Tibial nerve (tissue), 4 donors: ENCODE results near the gene KCNN1. TPM values are rescaled to one million over a fixed set of nuclear protein-coding genes. Genes with fewer than 3 reads are reported as not detected.
A peak's percentile ranks its signal among the peaks of the same experiment; 100 is the strongest.

Source experiments
- DNase-seq, 2 donors: peaks; one replicate each; pipeline ENCODE4 v3.0.0-alpha.2; 2019; ENCODE audit warnings: low spot score in 2 of 2
- H3K27ac ChIP-seq, 4 donors: fragments of 200-600 bp; sonication (generic) in 3 of 4; one replicate each; pipeline ENCODE4 v1.5.1; 2017 to 2019; ENCODE audit warnings: mild to moderate bottlenecking in 1 of 4
- H3K27me3 ChIP-seq, 2 donors: fragments of 200-600 bp; sonication (generic) in 1 of 2; one replicate each; pipeline versions ENCODE4 v1.5.1 to v1.6.0; 2017 to 2019
- H3K36me3 ChIP-seq, 3 donors: fragments of 200-600 bp; sonication (generic); one replicate each; pipeline ENCODE4 v1.5.1; 2018 to 2019
- H3K4me1 ChIP-seq, 4 donors: fragments of 200-600 bp; sonication (generic) in 3 of 4; one replicate each; pipeline ENCODE4 v1.5.1; 2017 to 2019
- H3K4me3 ChIP-seq, 4 donors: fragments of 200-600 bp; sonication (generic) in 3 of 4; one replicate each; pipeline ENCODE4 v1.5.1; 2017 to 2019; ENCODE audit warnings: mild to moderate bottlenecking in 1 of 4, moderate library complexity in 1 of 4
- H3K9me3 ChIP-seq, 4 donors: fragments of 200-600 bp; sonication (generic) in 3 of 4; one replicate each; pipeline ENCODE4 v1.5.1; 2017 to 2019
- CTCF ChIP-seq, 5 experiments: fragments of 200-600 bp in 3 of 5; fragments of 450-650 bp in 2 of 5; sonication (generic) in 3 of 5; IDR thresholded peaks; one replicate each; pipeline ENCODE4 v1.5.1; 2016 to 2019; ENCODE audit warnings: antibody characterized with exemption in 5 of 5, mild to moderate bottlenecking in 3 of 5, moderate library complexity in 2 of 5
- EP300 ChIP-seq, 2 donors: sonication (generic); formaldehyde crosslinking; IDR thresholded peaks; one replicate each; pipeline ENCODE4 v1.6.1; 2017; ENCODE audit warnings: antibody characterized with exemption in 2 of 2, mild to moderate bottlenecking in 1 of 2
- POLR2A ChIP-seq, 2 donors: fragments of 450-650 bp; IDR thresholded peaks; one replicate each; pipeline ENCODE4 v1.6.1; 2017; ENCODE audit warnings: antibody characterized with exemption in 2 of 2, mild to moderate bottlenecking in 2 of 2, moderate library complexity in 2 of 2
- WGBS, 2 donors: methylation state at CpG; one replicate each; pipeline ENCODE4 v1.1.5; 2018; 5-methylcytosine and 5-hydroxymethylcytosine counted together
- total RNA-seq, 4 donors: library from RNA; depleted of rRNA; stranded (reverse); fragments of >200 nt; gene quantifications; one replicate each; pipeline ENCODE4 v1.1.0, GENCODE V29; 2016

KCNN1 gene
- total RNA-seq, 4 donors from 2014 or later, result under 0.01 TPM; not detected in 3

GRCh38 chr19:17936379-17936778, 30.5 kb upstream of the KCNN1 start:
- no peak overlapping the region for H3K4me3 ChIP-seq
- TF ChIP-seq POLR2A (IDR thresholded peaks at IDR 0.05) (no peak), EP300 (IDR thresholded peaks at IDR 0.05) (no peak), CTCF (IDR thresholded peaks at IDR 0.05) (no peak)
- WGBS, 2 donors, result 89 to 92% methylated on average over 21 of the region's 21 CpGs
- H3K9me3 ChIP-seq, result no peaks in the 10 kb centered on the region
- peaks cover 0 to 32% (median 12%) of the 10 kb centered on the region in 4 donors for H3K4me1 ChIP-seq
- no peak overlapping the region for H3K27ac ChIP-seq
- H3K27me3 ChIP-seq, result no peaks in the 10 kb centered on the region
- DNase-seq, result no peak
- peaks cover 0 to 57% (median 0%) of the 10 kb centered on the region in 3 donors for H3K36me3 ChIP-seq

GRCh38 chr19:17937371-17937900, 29.5 kb upstream of the KCNN1 start:
- TF ChIP-seq POLR2A (IDR thresholded peaks at IDR 0.05) (no peak), EP300 (IDR thresholded peaks at IDR 0.05) (no peak), CTCF (IDR thresholded peaks at IDR 0.05) (no peak)
- Histone ChIP-seq H3K4me1 (peaks cover 0 to 22% (median 9%) of the 10 kb centered on the region in 4 donors), H3K27ac (no peak overlapping the region), H3K36me3 (peaks cover 0 to 68% (median 0%) of the 10 kb centered on the region in 3 donors), H3K9me3 (no peaks in the 10 kb centered on the region), H3K4me3 (no peak overlapping the region), H3K27me3 (no peaks in the 10 kb centered on the region)
- no peak for DNase-seq
- WGBS, 2 donors, result 80 to 83% methylated on average over 9 of the region's 9 CpGs

- H3K9me3 ChIP-seq, result no peaks in the 10 kb centered on the region
- H3K27ac ChIP-seq, result no peak overlapping the region
- TF ChIP-seq CTCF (IDR thresholded peaks at IDR 0.05), result peak; percentile 86 to 92 (median 89)
- no peak for TF ChIP-seq EP300 (IDR thresholded peaks at IDR 0.05)
- no peak for TF ChIP-seq POLR2A (IDR thresholded peaks at IDR 0.05)
- no peaks in the 10 kb centered on the region for H3K27me3 ChIP-seq
- peak; percentile 54 to 76 for DNase-seq
- H3K4me3 ChIP-seq, result no peak overlapping the region
- 43 to 58% methylated on average over 7 of the region's 7 CpGs for WGBS, 2 donors
- H3K36me3 ChIP-seq, result peaks cover 0 to 76% (median 0%) of the 10 kb centered on the region in 3 donors
- H3K4me1 ChIP-seq, result peaks cover 0 to 20% (median 9%) of the 10 kb centered on the region in 4 donors
These were observed 28.6 kb upstream of the KCNN1 start for GRCh38 chr19:17938092-17938845.

- Histone ChIP-seq H3K36me3 (peaks cover 0 to 78% (median 0%) of the 10 kb centered on the region in 3 donors), H3K4me3 (no peak overlapping the region), H3K4me1 (peaks cover 0 to 13% (median 1%) of the 10 kb centered on the region in 4 donors), H3K9me3 (no peaks in the 10 kb centered on the region), H3K27me3 (no peaks in the 10 kb centered on the region), H3K27ac (no peak overlapping the region)
- 69 to 73% methylated on average over 17 of the region's 17 CpGs for WGBS, 2 donors
- TF ChIP-seq CTCF (IDR thresholded peaks at IDR 0.05) (no peak), EP300 (IDR thresholded peaks at IDR 0.05) (no peak), POLR2A (IDR thresholded peaks at IDR 0.05) (no peak)
- DNase-seq, result no peak
These were observed 24.7 kb upstream of the KCNN1 start for GRCh38 chr19:17942181-17942580.
